Panc1 (cell line): Measurements from ENCODE around the gene CCDC85A. TPM values are rescaled to one million over a fixed set of nuclear protein-coding genes. Genes with fewer than 3 reads are reported as not detected.

Experiments
- ATAC-seq: fragments of 200-7000 bp; cut with Tn5 transposase; 2 replicates; pipeline ENCODE4 v1.9.1; 2020; ENCODE audit warnings: mild to moderate bottlenecking, moderate library complexity
- BruUV-seq: library from RNA; stranded (reverse); fragments of 400-500 nt; replicated peaks from 2 replicates; lab custom pipeline; 2021; lab: Mats Ljungman, UMichigan
- CTCF ChIA-PET: fragments of 300-600 bp; sonication (Branson Sonifier 250); formaldehyde crosslinking; loops from one replicate; lab custom pipeline; 2022; ENCODE audit warnings: antibody characterized with exemption; lab: Charles Lee
- POLR2A ChIA-PET: fragments of 300-600 bp; sonication (Branson Sonifier 250); formaldehyde crosslinking; loops from one replicate; lab custom pipeline; 2022; ENCODE audit warnings: antibody characterized with exemption; lab: Charles Lee
- DNase-seq: peaks from one replicate; pipeline ENCODE4 v3.0.0-alpha.2; 2010; ENCODE audit warnings: low read depth, low spot score
- H3K27ac ChIP-seq: 2 replicates; pipeline ENCODE4 v1.5.1; 2011; ENCODE audit warnings: mild to moderate bottlenecking, low read length, inconsistent platforms
- H3K27me3 ChIP-seq: fragments of 200-500 bp; sonication (Bioruptor generic); 2 replicates; pipeline ENCODE4 v1.6.0; 2014; ENCODE audit warnings: low read length, inconsistent platforms; ENCODE audit not compliant: control insufficient read depth, insufficient read depth
- H3K36me3 ChIP-seq: fragments of 200-500 bp; sonication (Bioruptor generic); 2 replicates; pipeline ENCODE4 v1.5.1; 2014; ENCODE audit warnings: inconsistent platforms, mild to moderate bottlenecking, low read length, moderate library complexity; ENCODE audit not compliant: control insufficient read depth, insufficient read depth
- H3K4me1 ChIP-seq: 2 replicates; pipeline ENCODE4 v1.5.1; 2011; ENCODE audit warnings: inconsistent platforms, mild to moderate bottlenecking, low read length, moderate library complexity; ENCODE audit not compliant: control insufficient read depth, insufficient read depth
- H3K4me3 ChIP-seq, 2 experiments: 2 replicates each; pipeline ENCODE4 v1.5.1; 2011 to 2012; ENCODE audit warnings: low read depth in 2 of 2, low read length in 2 of 2, mild to moderate bottlenecking in 2 of 2, inconsistent platforms in 1 of 2, moderate library complexity in 1 of 2
- H3K9me3 ChIP-seq: fragments of 200-500 bp; sonication (Bioruptor generic); 2 replicates; pipeline ENCODE4 v1.5.1; 2014; ENCODE audit warnings: low read depth, mild to moderate bottlenecking, inconsistent platforms, low read length, moderate library complexity; ENCODE audit not compliant: control insufficient read depth, insufficient read depth
- POLR2AphosphoS5 ChIP-seq: IDR thresholded peaks from 2 replicates; pipeline ENCODE4 v1.6.1; 2012; ENCODE audit warnings: mild to moderate bottlenecking, low read depth, low read length, moderate library complexity
- SIN3A ChIP-seq: IDR thresholded peaks from 2 replicates; pipeline ENCODE4 v1.6.1; 2012; ENCODE audit warnings: low read depth, mild to moderate bottlenecking, low read length, moderate library complexity, borderline replicate concordance; ENCODE audit not compliant: insufficient read depth
- TCF7L2 ChIP-seq: IDR thresholded peaks from 2 replicates; pipeline ENCODE4 v1.6.1; 2011; ENCODE audit warnings: mild to moderate bottlenecking, low read depth, low read length, inconsistent platforms
- in situ Hi-C: cut with HindIII; loops from 2 replicates; pipeline ENCODE4 v1.10.0; 2016; ENCODE audit warnings: low sequenced_read_pairs, low pct_unique_long_range_greater_than_20kb
- intact Hi-C: fragments of 100-400 bp; cut with micrococcal nuclease; formaldehyde crosslinking; loops from one replicate; pipeline ENCODE4 v1.10.0; 2022; ENCODE audit not compliant: unreplicated experiment
- total RNA-seq: library from RNA; stranded (reverse); gene quantifications from one replicate; pipeline ENCODE4 v1.2.1, GENCODE V29; 2021; ENCODE audit not compliant: unreplicated experiment
- TF ChIP-seq, protein P1 (sequence below): fragments of 450-650 bp; IDR thresholded peaks from 2 replicates; pipeline ENCODE4 v1.5.1; 2017; ENCODE audit warnings: mild to moderate bottlenecking
- TF ChIP-seq, protein P2 (sequence below), 2 experiments: IDR thresholded peaks; 2 replicates each; pipeline ENCODE4 v1.6.1; 2011 to 2012; ENCODE audit warnings: low read depth in 2 of 2, control low read depth in 1 of 2, low read length in 1 of 2, mild to moderate bottlenecking in 1 of 2, moderate library complexity in 1 of 2; ENCODE audit not compliant: insufficient read depth in 1 of 2

Gene CCDC85A
- total RNA-seq, 1 experiment from 2014 or later, result 0.05 TPM

DNA sequence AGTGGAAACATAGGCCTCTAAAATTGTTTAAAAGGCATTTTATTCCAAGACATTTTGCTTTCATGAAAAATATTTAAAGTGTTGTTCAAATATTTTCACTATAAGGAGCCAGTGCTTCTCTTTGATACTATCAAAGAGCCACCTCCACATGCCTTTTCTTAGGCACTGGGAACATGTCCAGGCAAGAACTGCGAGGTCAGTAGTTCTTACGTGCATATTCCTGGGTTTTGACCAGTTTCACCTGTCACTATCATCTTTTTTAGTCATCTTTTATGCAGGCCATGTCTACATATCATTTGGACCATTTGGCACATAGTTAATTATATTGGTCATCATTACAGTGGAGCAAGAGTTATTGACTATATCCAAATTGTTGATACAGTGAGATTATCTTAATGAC is 195.3 kb downstream of the CCDC85A start:
- no peak for DNase-seq
- H3K27ac ChIP-seq, result no peak overlapping the region
- H3K27me3 ChIP-seq, result no peaks in the 10 kb centered on the region
- TF ChIP-seq POLR2AphosphoS5 (no peak), TCF7L2 (no peak), SIN3A (no peak)
- TF ChIP-seq, protein P1, sequence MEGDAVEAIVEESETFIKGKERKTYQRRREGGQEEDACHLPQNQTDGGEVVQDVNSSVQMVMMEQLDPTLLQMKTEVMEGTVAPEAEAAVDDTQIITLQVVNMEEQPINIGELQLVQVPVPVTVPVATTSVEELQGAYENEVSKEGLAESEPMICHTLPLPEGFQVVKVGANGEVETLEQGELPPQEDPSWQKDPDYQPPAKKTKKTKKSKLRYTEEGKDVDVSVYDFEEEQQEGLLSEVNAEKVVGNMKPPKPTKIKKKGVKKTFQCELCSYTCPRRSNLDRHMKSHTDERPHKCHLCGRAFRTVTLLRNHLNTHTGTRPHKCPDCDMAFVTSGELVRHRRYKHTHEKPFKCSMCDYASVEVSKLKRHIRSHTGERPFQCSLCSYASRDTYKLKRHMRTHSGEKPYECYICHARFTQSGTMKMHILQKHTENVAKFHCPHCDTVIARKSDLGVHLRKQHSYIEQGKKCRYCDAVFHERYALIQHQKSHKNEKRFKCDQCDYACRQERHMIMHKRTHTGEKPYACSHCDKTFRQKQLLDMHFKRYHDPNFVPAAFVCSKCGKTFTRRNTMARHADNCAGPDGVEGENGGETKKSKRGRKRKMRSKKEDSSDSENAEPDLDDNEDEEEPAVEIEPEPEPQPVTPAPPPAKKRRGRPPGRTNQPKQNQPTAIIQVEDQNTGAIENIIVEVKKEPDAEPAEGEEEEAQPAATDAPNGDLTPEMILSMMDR, result no peak
- TF ChIP-seq, protein P2, sequence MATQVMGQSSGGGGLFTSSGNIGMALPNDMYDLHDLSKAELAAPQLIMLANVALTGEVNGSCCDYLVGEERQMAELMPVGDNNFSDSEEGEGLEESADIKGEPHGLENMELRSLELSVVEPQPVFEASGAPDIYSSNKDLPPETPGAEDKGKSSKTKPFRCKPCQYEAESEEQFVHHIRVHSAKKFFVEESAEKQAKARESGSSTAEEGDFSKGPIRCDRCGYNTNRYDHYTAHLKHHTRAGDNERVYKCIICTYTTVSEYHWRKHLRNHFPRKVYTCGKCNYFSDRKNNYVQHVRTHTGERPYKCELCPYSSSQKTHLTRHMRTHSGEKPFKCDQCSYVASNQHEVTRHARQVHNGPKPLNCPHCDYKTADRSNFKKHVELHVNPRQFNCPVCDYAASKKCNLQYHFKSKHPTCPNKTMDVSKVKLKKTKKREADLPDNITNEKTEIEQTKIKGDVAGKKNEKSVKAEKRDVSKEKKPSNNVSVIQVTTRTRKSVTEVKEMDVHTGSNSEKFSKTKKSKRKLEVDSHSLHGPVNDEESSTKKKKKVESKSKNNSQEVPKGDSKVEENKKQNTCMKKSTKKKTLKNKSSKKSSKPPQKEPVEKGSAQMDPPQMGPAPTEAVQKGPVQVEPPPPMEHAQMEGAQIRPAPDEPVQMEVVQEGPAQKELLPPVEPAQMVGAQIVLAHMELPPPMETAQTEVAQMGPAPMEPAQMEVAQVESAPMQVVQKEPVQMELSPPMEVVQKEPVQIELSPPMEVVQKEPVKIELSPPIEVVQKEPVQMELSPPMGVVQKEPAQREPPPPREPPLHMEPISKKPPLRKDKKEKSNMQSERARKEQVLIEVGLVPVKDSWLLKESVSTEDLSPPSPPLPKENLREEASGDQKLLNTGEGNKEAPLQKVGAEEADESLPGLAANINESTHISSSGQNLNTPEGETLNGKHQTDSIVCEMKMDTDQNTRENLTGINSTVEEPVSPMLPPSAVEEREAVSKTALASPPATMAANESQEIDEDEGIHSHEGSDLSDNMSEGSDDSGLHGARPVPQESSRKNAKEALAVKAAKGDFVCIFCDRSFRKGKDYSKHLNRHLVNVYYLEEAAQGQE (IDR thresholded peaks at IDR 0.05; ENCODE audit: insufficient read depth in 1 of 2, low read depth in 2 of 2, low read length in 1 of 2), result no peak
- CTCF ChIA-PET, result no interaction called here
- no peak overlapping the region for H3K4me3 ChIP-seq
- no peaks in the 10 kb centered on the region for H3K4me1 ChIP-seq
- intact Hi-C loops, result no loop called here
- no TSS peak for BruUV-seq
- in situ Hi-C loops, result no loop called here
- H3K9me3 ChIP-seq, result no peaks in the 10 kb centered on the region
- H3K36me3 ChIP-seq, result no peaks in the 10 kb centered on the region
- POLR2A ChIA-PET, result no interaction called here
- ATAC-seq, result no peak

DNA sequence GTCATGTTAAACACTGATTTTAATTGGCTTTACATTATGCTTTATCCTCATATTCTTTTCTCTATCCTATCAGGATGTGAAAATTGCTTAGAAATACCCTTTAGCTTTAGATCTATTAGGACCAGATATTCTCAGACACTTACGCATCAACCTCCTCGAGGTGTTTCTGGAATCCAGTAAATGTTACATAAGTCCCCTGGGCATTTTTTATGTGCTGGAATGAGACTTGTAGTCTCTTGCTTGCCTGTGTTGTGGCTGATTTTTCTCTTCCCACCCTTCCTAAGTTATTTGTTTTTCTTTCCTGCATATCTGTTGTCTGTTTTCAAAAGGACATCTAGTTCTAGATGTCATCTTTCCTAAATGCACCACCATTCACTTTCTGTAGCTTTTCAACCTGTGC is 197.1 kb downstream of the CCDC85A start:
- Histone ChIP-seq H3K4me1 (no peaks in the 10 kb centered on the region), H3K9me3 (no peaks in the 10 kb centered on the region), H3K27ac (no peak overlapping the region), H3K36me3 (no peaks in the 10 kb centered on the region), H3K4me3 (no peak overlapping the region), H3K27me3 (no peaks in the 10 kb centered on the region)
- TF ChIP-seq TCF7L2, result no peak
- no peak for TF ChIP-seq SIN3A
- TF ChIP-seq, protein P1, result no peak
- TF ChIP-seq POLR2AphosphoS5, result no peak
- TF ChIP-seq, protein P2 (IDR thresholded peaks at IDR 0.05; ENCODE audit: insufficient read depth in 1 of 2, low read depth in 2 of 2, low read length in 1 of 2), result no peak
- BruUV-seq, result no TSS peak
- ChIA-PET POLR2A (no interaction called here), CTCF (no interaction called here)
- DNase-seq, result no peak
- in situ Hi-C loops, result no loop called here
- intact Hi-C loops, result no loop called here
- no peak for ATAC-seq
